Hypothalamus (tissue), 51 donors: ENCODE data around the gene DENND6A.

Source experiments
- DNase-seq, 51 donors: peaks; one replicate each; lab custom pipeline; 2025; lab: John Stamatoyannopoulos, UW

Gene DENND6A

DNA sequence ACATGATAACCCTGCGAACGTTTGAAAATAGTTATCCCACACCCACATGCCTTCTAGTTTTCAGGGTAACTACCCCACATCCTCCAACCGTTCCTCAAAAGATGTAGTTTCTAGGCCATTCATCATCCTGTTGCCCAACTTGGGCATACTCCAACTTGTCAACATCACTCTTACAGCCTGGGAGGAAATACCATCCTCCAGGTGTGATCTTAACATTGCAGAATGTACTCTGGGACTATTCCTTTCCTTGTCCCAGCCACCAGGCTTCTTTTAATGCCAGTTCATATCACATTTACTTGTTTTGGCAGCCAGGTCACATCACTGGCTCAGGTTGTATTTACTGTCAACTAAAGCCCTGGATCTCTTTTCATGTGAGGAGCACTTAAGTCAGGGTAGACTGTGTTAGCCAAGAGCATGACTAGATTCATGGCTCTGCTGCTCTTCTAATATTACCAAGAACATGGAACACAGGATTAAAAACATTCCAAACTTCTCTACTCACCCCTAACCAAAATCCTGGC, 4.0 kb upstream of the DENND6A start:
- DNase-seq, result no peak

DNA sequence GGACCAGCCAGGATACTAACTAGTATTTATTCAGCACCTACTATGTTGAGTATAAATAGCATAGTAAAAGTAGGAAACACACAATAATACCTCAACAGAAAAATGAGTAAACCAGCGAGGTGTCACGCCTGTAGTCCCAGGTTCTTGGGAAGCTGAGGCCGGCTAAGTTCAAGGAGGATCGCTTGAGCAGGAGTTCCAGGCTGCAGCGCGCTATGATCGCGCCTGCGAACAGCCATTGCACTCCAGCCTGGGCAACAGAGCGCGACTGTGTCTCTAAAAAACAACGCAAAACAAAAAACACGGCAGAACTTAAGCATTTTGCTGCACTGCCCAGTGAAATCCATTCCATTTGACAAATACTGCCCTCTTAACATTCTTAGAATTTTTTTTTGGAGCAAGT, 1.3 kb upstream of the DENND6A start:
- DNase-seq, result no peak

- peak in 1 of 51 donors; percentile 46 for DNase-seq
Measured at GRCh38 chr3:57692133-57692395, 813 bp downstream of the DENND6A start.

DNA sequence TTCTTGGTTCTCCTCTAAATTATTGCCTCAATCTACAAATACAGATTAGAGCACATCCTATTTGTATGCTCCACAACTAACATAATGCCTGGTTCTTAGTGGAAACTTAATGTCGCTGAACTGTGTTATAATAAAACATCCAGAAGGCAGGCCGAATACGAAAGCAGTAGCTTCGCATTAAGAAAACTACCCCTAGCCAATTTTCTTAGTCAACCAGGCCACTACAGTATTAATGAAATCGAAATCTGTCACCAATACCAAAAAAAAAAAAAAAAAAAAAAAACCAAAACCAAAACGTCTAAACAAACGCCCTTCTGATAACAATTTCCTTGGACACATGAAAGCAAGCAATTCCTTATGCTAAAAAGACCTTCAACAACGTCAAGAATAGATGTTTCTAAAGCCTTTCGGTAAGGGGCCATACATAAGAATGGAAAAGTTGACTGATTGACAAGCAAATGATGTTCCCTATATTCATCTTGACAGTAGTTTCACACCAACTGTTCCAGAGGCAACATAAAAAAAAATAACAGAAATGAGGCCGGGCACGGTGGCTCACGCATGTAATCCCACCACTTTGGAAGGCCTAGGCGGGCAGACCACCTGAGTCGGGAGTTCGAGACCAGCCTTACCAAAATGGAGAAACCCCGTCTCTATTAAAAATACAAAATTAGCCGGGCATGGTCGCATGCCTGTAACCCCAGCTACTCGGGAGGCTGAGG, 1.3 kb downstream of the DENND6A start:
- DNase-seq, result no peak

DNA sequence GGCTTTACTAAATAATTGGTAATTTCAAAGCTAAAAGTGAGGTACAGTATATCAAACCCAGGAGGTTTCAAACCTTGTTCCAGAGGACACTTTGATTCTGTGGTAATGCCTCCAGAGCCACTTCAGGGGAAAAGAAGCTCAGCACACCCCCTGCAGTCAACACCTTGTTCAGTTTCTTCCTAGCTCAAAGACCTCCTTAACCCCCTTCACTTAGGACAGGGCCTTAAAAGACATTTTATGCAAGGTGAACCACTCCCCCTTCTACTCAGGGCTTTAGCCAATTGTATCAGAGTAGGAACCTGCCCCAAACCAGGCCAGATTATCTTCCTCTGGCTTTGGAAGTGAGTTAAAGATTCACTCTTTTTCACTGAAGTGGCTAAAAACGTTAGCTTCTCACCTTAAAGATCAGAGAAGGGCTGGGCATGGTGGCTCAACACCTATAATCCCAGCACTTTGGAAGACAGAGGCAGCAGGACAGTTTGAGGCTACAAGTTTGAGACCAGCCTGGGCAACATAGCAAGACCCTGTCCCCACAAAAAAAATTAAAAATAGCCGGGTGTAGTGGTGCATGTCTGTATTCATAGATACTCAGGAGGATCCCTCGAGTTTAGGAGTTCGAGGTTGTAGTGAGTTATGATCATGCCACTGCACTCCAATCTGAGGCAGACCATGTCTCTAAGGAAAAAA, 3.4 kb downstream of the DENND6A start:
- no peak for DNase-seq

DNA sequence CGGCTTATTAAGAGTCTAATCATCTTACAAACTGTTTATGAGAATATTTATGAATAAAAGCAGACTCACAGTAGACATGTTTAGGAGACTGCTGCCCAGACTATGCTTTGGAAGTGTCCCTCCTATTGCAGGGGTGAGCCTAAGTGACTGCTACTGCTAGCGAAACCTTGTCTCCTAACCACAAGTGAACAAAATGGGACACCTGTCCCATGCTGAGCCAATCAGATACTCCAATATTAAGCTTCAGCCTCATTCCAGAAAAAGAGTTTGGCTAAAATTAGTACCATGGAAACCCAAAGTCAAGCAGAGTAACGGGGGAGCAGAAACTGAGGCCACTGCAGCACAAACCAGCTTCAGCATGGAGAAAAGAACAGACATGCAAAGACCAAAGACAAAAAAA, 4.6 kb downstream of the DENND6A start:
- no peak for DNase-seq

GRCh38 chr3:57683286-57683685, 9.6 kb downstream of the DENND6A start:
- no peak for DNase-seq

- DNase-seq, result no peak
Measured at GRCh38 chr3:57682284-57682683, 10.6 kb downstream of the DENND6A start.

- no peak for DNase-seq
Measured at GRCh38 chr3:57681691-57682090, 11.2 kb downstream of the DENND6A start.

DNA sequence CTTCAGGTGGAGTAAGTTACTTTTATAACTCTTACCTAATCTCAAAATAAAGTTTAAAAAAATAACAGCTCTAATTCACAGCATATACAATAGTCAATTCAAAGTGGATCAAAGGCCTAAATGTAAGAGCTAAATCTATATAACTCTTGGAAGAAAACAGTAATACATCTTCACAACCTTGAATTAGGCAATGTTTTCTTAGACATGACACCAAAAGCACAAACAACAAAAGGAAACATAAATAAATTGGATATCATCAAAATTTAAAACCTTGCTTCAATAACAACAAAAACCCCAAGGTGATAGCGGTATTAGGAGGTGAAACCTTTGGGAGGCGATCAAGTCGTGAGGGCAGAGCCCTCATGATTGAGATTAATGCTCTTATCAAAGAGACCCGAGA, 12.8 kb downstream of the DENND6A start:
- no peak for DNase-seq

GRCh38 chr3:57675530-57675929, 17.3 kb downstream of the DENND6A start:
- no peak for DNase-seq

- DNase-seq, result no peak
Measured at GRCh38 chr3:57673156-57673555, 19.7 kb downstream of the DENND6A start.

- no peak for DNase-seq
Measured at GRCh38 chr3:57670543-57670942, 22.3 kb downstream of the DENND6A start.

DNA sequence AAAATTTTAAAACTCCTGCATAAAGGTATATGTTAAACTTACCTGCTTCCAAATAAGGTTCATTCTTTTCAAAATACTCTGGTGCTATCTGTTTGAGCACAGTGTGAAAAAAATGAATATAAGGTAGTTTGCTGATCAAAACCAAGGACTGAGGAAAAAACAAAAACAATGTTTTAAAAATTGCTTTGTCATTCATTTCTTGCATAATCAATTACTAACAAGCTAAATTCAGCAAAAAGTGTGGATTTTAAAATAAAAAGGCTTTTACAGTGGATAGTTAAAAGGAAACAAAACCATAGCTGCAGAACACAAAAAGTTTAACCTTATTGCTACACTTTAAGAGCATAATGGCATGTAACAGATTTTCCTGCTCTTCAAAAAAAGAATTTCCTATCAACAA, 31.5 kb downstream of the DENND6A start:
- no peak for DNase-seq

- no peak for DNase-seq
Measured at GRCh38 chr3:57659806-57660439, 33.0 kb downstream of the DENND6A start.

DNA sequence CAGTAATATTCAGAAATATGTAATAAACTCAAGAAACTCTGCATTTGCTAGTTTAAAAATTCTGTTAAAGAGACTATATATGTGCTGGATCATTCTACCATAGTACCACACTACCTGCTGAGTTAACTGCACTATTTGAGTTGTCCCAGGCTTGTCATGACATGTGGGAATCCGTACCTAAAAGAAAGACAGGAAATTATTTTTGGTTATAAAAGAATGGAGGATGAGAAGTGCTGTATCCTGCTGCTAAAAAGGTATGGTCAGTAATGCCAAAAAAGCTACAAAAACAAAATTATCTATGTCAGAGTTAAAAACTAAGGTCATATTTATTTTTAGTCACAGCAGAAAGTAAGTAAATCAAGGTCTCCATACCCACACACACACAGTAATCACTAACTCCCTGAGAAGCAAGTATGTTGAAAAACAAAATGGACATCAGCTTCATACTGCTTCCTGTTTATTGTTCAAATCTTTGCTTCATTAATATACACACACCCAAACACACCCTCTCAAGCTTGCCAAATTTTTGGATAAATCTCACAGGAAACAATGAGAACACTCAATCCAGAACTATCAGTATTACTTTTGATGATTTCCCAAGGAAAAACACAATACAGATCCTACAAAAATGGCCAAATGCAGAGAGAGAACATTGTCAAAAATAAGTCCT, 33.7 kb downstream of the DENND6A start:
- DNase-seq, result no peak

GRCh38 chr3:57658536-57658935, 34.3 kb downstream of the DENND6A start:
- no peak for DNase-seq

- DNase-seq, result no peak
Measured at GRCh38 chr3:57655727-57656126, 37.1 kb downstream of the DENND6A start.

DNA sequence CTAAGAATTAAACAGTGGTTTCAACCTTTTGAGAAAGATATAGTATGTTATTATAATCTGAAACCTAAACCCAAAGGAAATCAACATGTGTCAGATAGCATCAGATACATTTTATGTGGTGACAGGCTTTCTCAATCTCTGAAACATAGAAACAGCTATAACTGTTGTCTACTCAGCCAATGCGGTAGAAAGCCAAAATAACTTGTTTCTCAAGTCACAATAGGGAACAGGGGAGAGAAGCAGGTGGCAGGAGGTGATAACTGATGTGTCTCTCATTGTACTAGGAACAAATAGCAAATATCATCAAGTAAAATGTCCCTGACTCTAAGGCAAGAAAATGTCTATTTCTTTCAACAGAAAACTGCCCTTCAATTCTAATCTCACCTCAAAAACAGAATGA, 38.6 kb downstream of the DENND6A start:
- DNase-seq, result no peak

GRCh38 chr3:57652203-57652602, 40.7 kb downstream of the DENND6A start:
- no peak for DNase-seq

GRCh38 chr3:57647292-57647940, 45.5 kb downstream of the DENND6A start:
- no peak for DNase-seq
